NCI-H82 treated with DMSO at 0.1 percent for 48 hours (cell line): ENCODE results near the gene MICALL1.

ENCODE experiments used
- DNase-seq: peaks from one replicate; lab custom pipeline; 2025; ENCODE audit not compliant: unreplicated experiment; lab: John Stamatoyannopoulos, UW

MICALL1 gene

DNA sequence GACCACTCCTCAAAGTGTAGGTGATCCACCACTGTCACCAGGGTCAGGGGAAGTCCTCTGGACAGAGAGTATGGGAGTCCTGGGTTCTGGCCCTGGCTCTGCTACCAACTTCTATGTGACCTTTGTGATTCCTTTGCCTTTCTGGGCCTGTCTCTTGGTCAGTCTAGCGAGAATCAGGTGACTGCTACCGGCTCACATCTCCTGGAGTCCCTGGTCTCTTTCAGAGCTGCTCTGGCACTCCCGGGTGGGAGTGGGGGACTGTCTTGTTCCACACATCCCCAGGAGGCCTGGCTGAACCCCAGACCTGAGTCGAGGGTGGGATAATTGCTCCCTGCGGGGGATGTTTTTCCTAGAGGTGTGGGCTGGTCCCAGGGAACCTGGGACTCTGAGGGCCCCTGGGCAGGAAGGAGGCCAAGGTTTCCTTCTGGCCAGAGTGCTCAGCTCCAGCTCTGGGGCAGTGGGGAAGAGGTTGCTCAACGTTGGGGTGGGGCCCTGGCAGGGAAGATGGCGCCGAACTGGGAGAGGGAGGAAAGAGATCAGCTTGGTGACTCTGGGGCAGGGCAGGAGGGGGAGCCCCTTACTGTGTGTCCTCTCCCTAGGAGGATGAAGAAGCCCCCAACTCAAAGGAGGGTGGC is 76.2 kb downstream of the MICALL1 start:
- no peak for DNase-seq

DNA sequence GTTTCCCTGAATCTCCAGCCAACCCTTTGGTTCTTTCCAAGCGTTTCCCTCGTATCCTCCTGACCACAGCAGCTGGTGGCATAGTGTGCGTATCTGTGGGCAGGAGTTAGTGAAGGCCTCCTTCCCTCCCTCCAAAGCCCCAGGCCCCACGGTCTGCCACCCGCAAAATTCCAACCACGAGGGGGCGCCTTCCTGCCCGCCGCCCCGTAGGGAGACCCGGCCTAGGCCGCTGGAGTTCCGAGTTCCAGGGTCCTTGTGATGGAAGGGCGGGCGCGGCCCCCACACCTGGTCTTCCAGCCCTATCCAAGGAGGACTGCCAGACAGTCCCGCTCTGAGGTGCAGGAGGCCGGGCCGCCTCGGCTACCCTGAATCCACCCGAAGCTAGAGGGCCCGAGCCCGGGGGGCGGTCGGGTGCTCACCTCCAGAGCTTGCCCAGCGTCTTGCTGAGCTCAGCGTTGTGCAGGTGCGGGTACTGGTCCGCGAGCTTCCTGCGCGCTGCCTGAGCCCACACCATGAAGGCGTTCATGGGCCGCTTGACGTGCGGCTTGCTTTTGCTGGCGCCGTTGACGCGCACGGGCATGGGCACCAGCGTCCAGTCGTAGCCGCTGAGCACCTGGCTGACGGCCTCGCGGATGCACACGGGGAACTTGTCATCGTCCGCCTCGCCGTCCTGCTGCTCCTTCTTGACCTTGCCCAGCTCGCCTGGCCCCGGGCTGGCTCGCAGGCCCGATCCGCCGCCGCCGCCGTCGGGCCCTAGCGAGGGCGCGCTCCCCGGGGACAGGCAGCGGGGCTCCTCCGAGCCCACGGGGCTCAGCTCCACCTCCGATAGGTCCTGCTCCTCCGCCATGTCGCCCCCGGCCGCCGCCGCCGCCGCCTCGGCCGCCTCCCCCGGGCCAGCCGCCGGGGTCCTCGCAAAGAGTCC is 77.1 kb downstream of the MICALL1 start:
- DNase-seq: no peak

GRCh38 chr22:37983860-37984791 is 78.0 kb downstream of the MICALL1 start, which contains the start of gene SOX10:
SOX10 (minus strand) TSS chr22:37984555; CDS start chr22:37983784, 771 bp downstream.
- no peak for DNase-seq

DNA sequence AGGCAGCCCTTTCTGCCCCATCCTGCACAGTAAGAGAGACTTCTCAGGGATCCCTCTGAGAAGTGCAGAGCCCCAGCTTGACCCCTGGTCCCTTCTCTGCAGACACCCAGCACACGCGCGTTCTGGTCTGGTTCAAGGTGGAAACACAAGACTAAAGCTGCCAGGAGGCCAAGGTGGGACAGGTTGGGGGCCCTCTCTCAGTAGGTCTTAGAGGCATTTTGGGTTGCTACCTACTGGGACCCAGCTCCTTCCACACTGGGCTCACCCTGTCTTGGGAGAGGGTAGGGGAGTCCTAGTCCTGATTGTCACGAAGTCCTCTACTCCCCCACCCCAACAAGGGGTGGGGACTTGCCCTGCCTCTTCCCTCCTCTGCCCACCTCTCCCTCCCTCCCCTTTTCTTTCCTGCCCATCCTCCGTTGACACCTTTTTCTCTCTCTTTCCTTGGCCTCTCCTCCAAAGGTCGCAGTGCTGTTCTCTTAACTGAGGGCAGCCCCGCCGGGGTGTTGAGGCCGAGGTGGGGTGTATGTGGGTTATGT is 79.0 kb downstream of the MICALL1 start:
- DNase-seq: no peak

DNA sequence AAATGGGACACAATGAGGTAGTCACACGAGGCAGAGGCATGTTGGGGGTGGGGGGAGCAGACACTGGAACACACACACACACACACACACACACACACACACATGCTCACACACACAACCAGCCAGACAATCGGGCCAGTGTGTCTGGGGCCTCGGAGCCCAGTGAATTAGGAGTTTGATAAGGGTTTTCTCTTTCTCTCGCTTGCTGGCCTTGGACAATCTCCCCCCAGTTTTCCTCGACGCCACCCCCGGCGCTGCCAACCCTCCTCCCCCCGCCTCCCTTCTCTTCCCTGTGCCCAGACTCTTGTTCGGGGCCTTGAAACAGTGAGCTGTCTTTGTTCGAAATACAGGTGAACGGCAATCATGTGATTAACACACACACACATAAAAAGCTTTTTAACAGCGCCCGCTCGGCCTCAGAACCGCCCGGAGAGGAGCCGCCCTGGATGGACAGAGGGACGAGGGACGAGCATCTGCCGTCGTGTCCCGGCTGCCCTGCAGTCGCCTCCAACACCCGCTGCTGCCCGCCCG is 79.7 kb downstream of the MICALL1 start:
- DNase-seq: no peak

GRCh38 chr22:37986371-37986770 is 80.3 kb downstream of the MICALL1 start:
- no peak for DNase-seq

GRCh38 chr22:37989146-37990045 is 83.3 kb downstream of the MICALL1 start:
- DNase-seq: no peak

DNA sequence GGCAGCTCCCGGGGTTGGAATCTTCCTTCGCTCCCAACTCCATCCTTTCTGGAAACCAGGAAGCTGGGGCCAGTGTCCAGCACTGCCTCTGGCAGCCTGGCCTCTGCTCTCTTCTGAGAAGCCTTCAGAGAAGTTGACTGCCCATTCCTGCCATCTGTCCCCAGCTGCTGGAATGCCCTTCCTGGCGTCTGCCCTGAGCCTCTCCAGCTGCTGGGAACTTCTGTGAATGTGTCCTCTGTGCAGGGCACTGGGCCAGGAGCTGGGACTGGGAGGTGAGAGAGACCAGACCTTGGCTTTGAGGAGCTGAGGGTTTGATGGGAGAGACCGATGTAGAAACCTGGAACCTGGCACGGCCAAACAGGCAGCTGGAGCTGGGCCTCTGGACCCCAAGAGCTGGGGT is 84.2 kb downstream of the MICALL1 start:
- no peak for DNase-seq

GRCh38 chr22:37990862-37991261 is 84.8 kb downstream of the MICALL1 start:
- DNase-seq: no peak

- no peak for DNase-seq
Measured at GRCh38 chr22:37991731-37992442, 85.8 kb downstream of the MICALL1 start.
